Measurements from ENCODE around the gene RCL1. TPM values are rescaled to one million over a fixed set of nuclear protein-coding genes. Genes with fewer than 3 reads are reported as not detected.

Gene RCL1
- total and polyA plus RNA-seq, 2 of the 13 experiments (the other 11 are each of a cell fraction or from before 2014, with no cell fraction given), result 22.3 to 31.6 TPM

GRCh38 chr9:4760122-4760521, 32.6 kb upstream of the RCL1 start:
- ATAC-seq, result no peak
- no peak overlapping the region for H3K4me3 ChIP-seq (replicated peaks in 1 of 3; ENCODE audit: insufficient read depth in 1 of 3, low read depth in 2 of 3, low read length in 3 of 3)
- no peak overlapping the region for H2AFZ ChIP-seq (ENCODE audit: low read length)
- H3K27me3 ChIP-seq (ENCODE audit: control insufficient read depth in 1 of 2, insufficient read depth in 2 of 2, low read length in 2 of 2), result no peaks in the 10 kb centered on the region; a peak in 1 of 5 replicates
- H3K79me2 ChIP-seq (ENCODE audit: insufficient read depth, low read length), result no peaks in the 10 kb centered on the region
- no peaks in the 10 kb centered on the region for H3K36me3 ChIP-seq (replicated peaks in 1 of 2; ENCODE audit: control insufficient read depth in 1 of 2, insufficient read depth in 2 of 2, low read length in 2 of 2)
- ChIA-PET CTCF (ENCODE audit: low intra/inter-chr PET ratio, low total read pairs) (interaction anchor here (1.3 to 5.4 kb wide), 3 partner anchors 37 to 228 kb away, joined by 5 to 59 read pairs (median 14); no protein-coding TSS in a partner anchor), POLR2A (no interaction called here)
- H3K4me1 ChIP-seq (ENCODE audit: insufficient read depth, low read length), result peaks cover 23% of the 10 kb centered on the region
- H3K4me2 ChIP-seq (ENCODE audit: low read depth, low read length), result no peak overlapping the region
- DNase-seq (ENCODE audit: low spot score), result no peak
- H4K20me1 ChIP-seq (ENCODE audit: insufficient read depth, low read length), result no peaks in the 10 kb centered on the region
- H3K9me3 ChIP-seq (ENCODE audit: low read length), result no peaks in the 10 kb centered on the region
- H3K27ac ChIP-seq (ENCODE audit: extremely low read length, insufficient read depth, low read length), result no peak overlapping the region
- in situ Hi-C loops (cut with HindIII; ENCODE audit: extremely low pct_ligation_motif_present, low pct_unique_long_range_greater_than_20kb) (loop anchor here (10.0 to 25.0 kb wide), 3 partner anchors 165 to 827 kb away; partner anchors contain the start of gene PLGRKT), intact Hi-C loops (cut with micrococcal nuclease; ENCODE audit: unreplicated experiment) (loop anchor here (5.0 kb wide), 3 partner anchors 158 to 677 kb away; partner anchors contain the start of gene PLGRKT)
- FAIRE-seq, result no peak
- H3K9ac ChIP-seq (ENCODE audit: insufficient read depth, low read depth, low read length), result no peak overlapping the region
- no TSS peak for BruUV-seq (replicated peaks)
- 43% methylated on average over 3 of the region's 3 CpGs for WGBS (ENCODE audit: low lambda C conversion rate)
- TF ChIP-seq GABPA (IDR thresholded peaks at IDR 0.05; ENCODE audit: low read depth, low read length) (no peak), GABPA (CRISPR knock-in tag; IDR thresholded peaks at IDR 0.05; ENCODE audit: low read depth) (no peak), AKAP8 (CRISPR knock-in tag; IDR thresholded peaks at IDR 0.05) (no peak), KLF16 (CRISPR knock-in tag; IDR thresholded peaks at IDR 0.05) (no peak), PHF21A (CRISPR knock-in tag; IDR thresholded peaks at IDR 0.05) (no peak), PRDM15 (CRISPR knock-in tag; IDR thresholded peaks at IDR 0.05) (no peak), RAD51 (IDR thresholded peaks at IDR 0.05; ENCODE audit: borderline replicate concordance) (no peak), ZNF660 (CRISPR knock-in tag; IDR thresholded peaks at IDR 0.05; ENCODE audit: borderline replicate concordance, low read depth) (no peak), BCL3 (CRISPR knock-in tag; IDR thresholded peaks at IDR 0.05) (no peak), ZNF775 (CRISPR knock-in tag; IDR thresholded peaks at IDR 0.05; ENCODE audit: borderline replicate concordance) (no peak), HNRNPL (IDR thresholded peaks at IDR 0.05; ENCODE audit: low read depth, low read length) (no peak), CHD2 (IDR thresholded peaks at IDR 0.05; ENCODE audit: low read depth, low read length) (no peak), ZNF441 (CRISPR knock-in tag; IDR thresholded peaks at IDR 0.05; ENCODE audit: borderline replicate concordance) (no peak), NBN (conservative IDR thresholded peaks at IDR 0.05) (no peak), ZFY (CRISPR knock-in tag; IDR thresholded peaks at IDR 0.05) (no peak), ZFP41 (CRISPR knock-in tag; IDR thresholded peaks at IDR 0.05; ENCODE audit: borderline replicate concordance) (no peak), ZMYM3 (CRISPR knock-in tag; IDR thresholded peaks at IDR 0.05) (no peak)

All from HepG2 (cell line).